AG04450 (cell line): ENCODE measurements around the gene KCNIP4. TPM values are rescaled to one million over a fixed set of nuclear protein-coding genes. Genes with fewer than 3 reads are reported as not detected.

Experiments
- CTCF ChIA-PET: fragments of 300-600, 350-600 bp; formaldehyde crosslinking; extraction: SDS; loops from one replicate; lab custom pipeline; 2022; ENCODE audit warnings: antibody characterized with exemption, inconsistent platforms; lab: Charles Lee
- POLR2A ChIA-PET: fragments of 350-600 bp; formaldehyde crosslinking; extraction: SDS; loops from one replicate; lab custom pipeline; 2021; ENCODE audit warnings: antibody characterized with exemption, inconsistent platforms; lab: Yijun Ruan, JAX
- DNase-seq: peaks from one replicate; pipeline ENCODE4 v3.0.0-alpha.2; 2011; ENCODE audit warnings: low read depth, low spot score
- H3K27ac ChIP-seq: one replicate; pipeline ENCODE4 v1.5.1; 2012; ENCODE audit warnings: low read depth, low read length, control low read depth
- H3K27me3 ChIP-seq: one replicate; pipeline ENCODE4 v1.6.0; 2012; ENCODE audit warnings: low read length; ENCODE audit not compliant: control insufficient read depth, insufficient read depth
- H3K4me3 ChIP-seq: 2 replicates; pipeline ENCODE4 v1.5.1; 2011; ENCODE audit warnings: mild to moderate bottlenecking, low read depth, low read length, control low read depth
- H3K9me3 ChIP-seq: 2 replicates; pipeline ENCODE4 v1.5.1; 2012; ENCODE audit warnings: low read length; ENCODE audit not compliant: control insufficient read depth, insufficient read depth
- polyA plus RNA-seq: library from polyadenylated mRNA; depleted of rRNA; stranded (reverse); fragments of >200 nt; gene quantifications from 2 replicates; pipeline ENCODE4 v1.2.3, GENCODE V29; 2011
- TF ChIP-seq, protein P1 (sequence below): IDR thresholded peaks from 2 replicates; pipeline ENCODE4 v1.5.1; 2011; ENCODE audit warnings: low read depth, low read length, control low read depth, inconsistent platforms

KCNIP4 gene
- polyA plus RNA-seq, 1 experiment, result not detected

- no peak overlapping the region for H3K27ac ChIP-seq
- POLR2A ChIA-PET, result no interaction called here
Observed at GRCh38 chr4:21451032-21451431, 497.5 kb downstream of the KCNIP4 start.

DNA sequence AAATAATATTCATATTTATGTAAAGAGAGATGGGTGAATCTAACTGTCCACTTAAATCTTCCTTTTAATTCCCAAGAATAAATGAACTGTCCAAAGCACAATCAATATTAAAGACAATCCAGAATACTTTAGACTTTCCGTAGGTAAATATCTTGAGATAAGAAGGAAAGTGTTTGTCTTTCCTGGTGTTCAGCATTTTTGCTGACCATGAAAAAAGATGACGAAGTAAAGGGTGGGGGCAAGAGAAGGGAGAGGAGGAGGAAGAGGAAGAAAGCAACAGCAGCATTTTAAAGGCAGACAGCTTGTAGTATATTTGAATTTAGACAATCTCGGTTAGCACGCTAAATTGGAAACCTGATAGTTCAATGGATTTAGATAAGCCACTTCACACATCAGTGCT, 498.2 kb downstream of the KCNIP4 start:
- no peak for DNase-seq
- Histone ChIP-seq H3K9me3 (peaks cover 4% of the 10 kb centered on the region; the same call in 1 of the 2 replicates), H3K4me3 (no peak overlapping the region), H3K27ac (no peak overlapping the region), H3K27me3 (no peaks in the 10 kb centered on the region)
- TF ChIP-seq, protein P1, sequence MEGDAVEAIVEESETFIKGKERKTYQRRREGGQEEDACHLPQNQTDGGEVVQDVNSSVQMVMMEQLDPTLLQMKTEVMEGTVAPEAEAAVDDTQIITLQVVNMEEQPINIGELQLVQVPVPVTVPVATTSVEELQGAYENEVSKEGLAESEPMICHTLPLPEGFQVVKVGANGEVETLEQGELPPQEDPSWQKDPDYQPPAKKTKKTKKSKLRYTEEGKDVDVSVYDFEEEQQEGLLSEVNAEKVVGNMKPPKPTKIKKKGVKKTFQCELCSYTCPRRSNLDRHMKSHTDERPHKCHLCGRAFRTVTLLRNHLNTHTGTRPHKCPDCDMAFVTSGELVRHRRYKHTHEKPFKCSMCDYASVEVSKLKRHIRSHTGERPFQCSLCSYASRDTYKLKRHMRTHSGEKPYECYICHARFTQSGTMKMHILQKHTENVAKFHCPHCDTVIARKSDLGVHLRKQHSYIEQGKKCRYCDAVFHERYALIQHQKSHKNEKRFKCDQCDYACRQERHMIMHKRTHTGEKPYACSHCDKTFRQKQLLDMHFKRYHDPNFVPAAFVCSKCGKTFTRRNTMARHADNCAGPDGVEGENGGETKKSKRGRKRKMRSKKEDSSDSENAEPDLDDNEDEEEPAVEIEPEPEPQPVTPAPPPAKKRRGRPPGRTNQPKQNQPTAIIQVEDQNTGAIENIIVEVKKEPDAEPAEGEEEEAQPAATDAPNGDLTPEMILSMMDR, result no peak
- CTCF ChIA-PET, result no interaction called here
- POLR2A ChIA-PET, result no interaction called here

More at GRCh38 chr4:21451032-21451431, 497.5 kb downstream of the KCNIP4 start:
- TF ChIP-seq, protein P1, result no peak
- CTCF ChIA-PET, result no interaction called here
- no peak for DNase-seq
- Histone ChIP-seq H3K9me3 (peaks cover 4% of the 10 kb centered on the region; the same call in 1 of the 2 replicates), H3K27me3 (no peaks in the 10 kb centered on the region), H3K4me3 (no peak overlapping the region)

GRCh38 chr4:21447301-21448054, 501.1 kb downstream of the KCNIP4 start:
- POLR2A ChIA-PET, result no interaction called here
- H3K27ac ChIP-seq, result no peak overlapping the region

DNA sequence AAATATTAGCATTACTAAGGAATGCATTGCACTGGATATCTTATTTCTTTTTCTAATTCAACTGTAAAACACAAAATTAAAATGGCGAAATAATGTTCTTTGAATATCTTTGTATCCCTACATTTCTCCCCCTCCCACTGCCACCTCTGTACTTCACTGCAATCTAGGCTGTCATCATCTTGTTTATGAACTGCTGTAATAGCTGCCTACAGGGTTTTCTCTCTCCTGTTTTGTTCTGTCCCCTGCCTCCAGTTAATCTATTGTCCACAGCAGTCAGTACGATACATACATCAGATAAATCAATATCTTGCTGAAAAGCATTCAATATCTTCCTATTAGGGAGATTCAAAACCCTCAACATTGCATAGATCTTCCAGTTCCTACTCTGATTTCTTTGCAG, 528.4 kb downstream of the KCNIP4 start:
- CTCF ChIA-PET, result no interaction called here

More at GRCh38 chr4:21447301-21448054, 501.1 kb downstream of the KCNIP4 start:
- TF ChIP-seq, protein P1, result no peak
- no peak for DNase-seq
- Histone ChIP-seq H3K27me3 (no peaks in the 10 kb centered on the region), H3K4me3 (no peak overlapping the region), H3K9me3 (peaks cover 4% of the 10 kb centered on the region; the same call in 1 of the 2 replicates)
- CTCF ChIA-PET, result no interaction called here

DNA sequence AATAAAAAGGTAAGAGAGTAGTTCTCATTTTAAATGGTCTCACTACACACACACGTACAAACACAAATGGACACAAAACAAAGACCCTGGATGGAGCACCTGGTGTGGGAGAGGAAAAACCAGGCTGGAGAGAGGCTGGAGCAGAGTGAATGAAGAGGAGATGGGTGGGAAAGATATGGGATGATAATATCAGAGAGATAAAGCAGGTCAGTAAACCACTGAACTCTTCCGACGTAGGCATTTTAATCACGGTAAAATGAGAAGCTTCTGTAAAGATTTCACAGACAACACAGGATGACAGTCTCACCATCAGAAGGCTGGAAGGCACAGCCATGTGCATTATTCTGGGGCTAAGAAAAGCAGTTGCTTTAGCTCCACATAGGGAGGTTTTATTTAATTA, 532.8 kb downstream of the KCNIP4 start:
- DNase-seq, result no peak
- ChIA-PET POLR2A (no interaction called here), CTCF (interaction anchor here (0.7 kb wide), 1 partner anchor 1328 kb away, joined by 3 read pairs; no protein-coding TSS in a partner anchor)
- Histone ChIP-seq H3K9me3 (peaks cover 7% of the 10 kb centered on the region; the same call in 1 of the 2 replicates), H3K4me3 (no peak overlapping the region), H3K27me3 (no peaks in the 10 kb centered on the region), H3K27ac (no peak overlapping the region)
- TF ChIP-seq, protein P1, result no peak

More for the DNA sequence above, 528.4 kb downstream of the KCNIP4 start:
- DNase-seq, result no peak
- H3K9me3 ChIP-seq, result peaks cover 18% of the 10 kb centered on the region
- POLR2A ChIA-PET, result no interaction called here
- no peak overlapping the region for H3K27ac ChIP-seq
- no peak overlapping the region for H3K4me3 ChIP-seq
- H3K27me3 ChIP-seq, result no peaks in the 10 kb centered on the region
- TF ChIP-seq, protein P1, result no peak
